Brain microvascular endothelial cell (primary cell): Measurements from ENCODE around the gene MIS12.
A peak's percentile ranks its signal among the peaks of the same experiment; 100 is the strongest.

Experiments used
- DNase-seq: peaks from one replicate; pipeline ENCODE4 v3.0.0-alpha.2; 2020
- H3K27ac ChIP-seq: fragments of 250-450 bp; sonication (Bioruptor Pico); 2 replicates; pipeline ENCODE4 v1.5.1; 2020; ENCODE audit warnings: mild to moderate bottlenecking, moderate library complexity
- H3K27me3 ChIP-seq: fragments of 250-450 bp; sonication (Bioruptor Pico); replicated peaks from 2 replicates; pipeline ENCODE4 v1.5.1; 2020; ENCODE audit warnings: mild to moderate bottlenecking
- H3K36me3 ChIP-seq: fragments of 250-450 bp; sonication (Bioruptor Pico); replicated peaks from 2 replicates; pipeline ENCODE4 v1.5.1; 2020; ENCODE audit warnings: mild to moderate bottlenecking
- H3K4me3 ChIP-seq: 2 replicates; pipeline ENCODE4 v1.5.1; 2011; ENCODE audit warnings: low read depth, mild to moderate bottlenecking, control low read depth, low read length, moderate library complexity
- CTCF ChIP-seq: IDR thresholded peaks from 2 replicates; pipeline ENCODE4 v1.5.1; 2011; ENCODE audit warnings: low read depth, mild to moderate bottlenecking, moderate library complexity, low read length, control low read depth, inconsistent platforms; ENCODE audit errors: missing control alignments
- in situ Hi-C: cut with HindIII; loops from 2 replicates; pipeline ENCODE4 v1.10.0; 2017; ENCODE audit warnings: low sequenced_read_pairs, low pct_ligation_motif_present

The MIS12 gene

DNA sequence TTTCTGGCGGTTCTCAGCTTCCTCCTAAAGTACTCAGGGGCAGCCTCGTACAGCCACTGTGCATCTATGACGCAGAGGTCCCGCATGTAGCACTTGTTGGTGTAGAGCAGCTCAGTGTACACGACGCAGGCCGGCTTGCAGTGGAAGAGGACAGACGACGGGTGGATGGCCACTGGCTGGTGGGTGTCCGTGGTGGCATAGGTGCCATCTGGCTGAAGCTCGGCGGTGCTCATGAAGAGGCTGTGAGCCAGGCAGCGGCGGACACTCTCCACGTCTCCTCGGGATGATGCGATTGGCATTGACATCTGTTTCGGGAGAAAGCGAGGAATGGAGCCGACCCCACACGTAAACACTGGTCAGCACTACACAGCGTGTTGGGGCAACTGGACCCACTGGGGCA is 42.2 kb upstream of the MIS12 start:
- TF ChIP-seq CTCF, result no peak
- H3K36me3 ChIP-seq, result peaks cover 23% of the 10 kb centered on the region
- DNase-seq, result no peak
- no peaks in the 10 kb centered on the region for H3K27me3 ChIP-seq
- no peak overlapping the region for H3K4me3 ChIP-seq
- in situ Hi-C loops, result no loop called here
- H3K27ac ChIP-seq, result no peak overlapping the region

GRCh38 chr17:5446786-5447185 is 39.6 kb upstream of the MIS12 start:
- H3K4me3 ChIP-seq, result no peak overlapping the region
- TF ChIP-seq CTCF, result no peak
- no peak for DNase-seq
- no peak overlapping the region for H3K27ac ChIP-seq
- in situ Hi-C loops, result no loop called here
- no peaks in the 10 kb centered on the region for H3K27me3 ChIP-seq
- H3K36me3 ChIP-seq, result peaks cover 41% of the 10 kb centered on the region

- Histone ChIP-seq H3K27me3 (no peaks in the 10 kb centered on the region), H3K27ac (no peak overlapping the region), H3K4me3 (no peak overlapping the region), H3K36me3 (peaks cover 11% of the 10 kb centered on the region)
- in situ Hi-C loops, result no loop called here
- no peak for DNase-seq
- no peak for TF ChIP-seq CTCF
Observed at GRCh38 chr17:5464717-5465507, 21.5 kb upstream of the MIS12 start.

DNA sequence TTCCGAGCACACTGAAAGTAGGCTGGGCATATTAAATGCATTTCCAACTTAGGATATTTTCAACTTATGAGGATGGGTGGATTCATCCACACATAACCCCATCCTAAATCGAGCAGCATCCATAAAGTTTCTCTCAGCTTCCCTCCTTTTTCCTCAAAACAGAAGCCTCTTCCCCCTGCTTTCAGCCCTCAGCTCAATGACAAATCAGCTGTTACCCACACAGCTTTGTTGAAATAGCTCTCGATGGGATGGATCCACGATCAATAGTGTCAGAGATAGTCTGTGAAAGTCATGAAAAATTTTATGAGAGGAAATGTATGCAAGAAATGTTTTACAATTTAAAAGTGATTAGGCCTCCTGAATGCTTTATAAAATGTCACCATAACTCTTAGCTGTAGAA is 20.1 kb upstream of the MIS12 start:
- in situ Hi-C loops, result no loop called here
- no peaks in the 10 kb centered on the region for H3K27me3 ChIP-seq
- no peak for DNase-seq
- TF ChIP-seq CTCF, result no peak
- no peak overlapping the region for H3K27ac ChIP-seq
- peaks cover 4% of the 10 kb centered on the region for H3K36me3 ChIP-seq
- no peak overlapping the region for H3K4me3 ChIP-seq

DNA sequence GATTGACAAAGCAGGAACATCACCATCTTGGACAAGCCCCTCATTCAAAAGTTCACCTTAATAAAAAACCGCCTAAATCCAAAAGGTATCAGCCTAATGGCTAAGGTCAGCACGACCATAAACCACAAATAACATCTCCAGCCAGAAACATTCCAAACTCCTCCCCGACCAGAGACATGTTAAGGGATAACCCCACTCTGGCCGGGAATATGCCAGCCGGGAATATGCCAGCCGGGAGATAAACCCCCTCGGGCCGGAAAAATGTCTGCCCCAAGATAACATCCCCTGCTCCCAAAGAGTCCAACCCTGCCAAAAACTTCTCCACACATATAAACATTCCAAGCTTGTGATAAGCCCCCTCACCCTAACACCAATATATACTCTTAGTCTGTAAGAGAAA is 18.9 kb upstream of the MIS12 start:
- no peak for DNase-seq
- peak overlapping the region; percentile 86 for H3K4me3 ChIP-seq
- no peaks in the 10 kb centered on the region for H3K27me3 ChIP-seq
- no peak overlapping the region for H3K27ac ChIP-seq
- peaks cover 3% of the 10 kb centered on the region for H3K36me3 ChIP-seq
- no peak for TF ChIP-seq CTCF
- in situ Hi-C loops, result no loop called here

DNA sequence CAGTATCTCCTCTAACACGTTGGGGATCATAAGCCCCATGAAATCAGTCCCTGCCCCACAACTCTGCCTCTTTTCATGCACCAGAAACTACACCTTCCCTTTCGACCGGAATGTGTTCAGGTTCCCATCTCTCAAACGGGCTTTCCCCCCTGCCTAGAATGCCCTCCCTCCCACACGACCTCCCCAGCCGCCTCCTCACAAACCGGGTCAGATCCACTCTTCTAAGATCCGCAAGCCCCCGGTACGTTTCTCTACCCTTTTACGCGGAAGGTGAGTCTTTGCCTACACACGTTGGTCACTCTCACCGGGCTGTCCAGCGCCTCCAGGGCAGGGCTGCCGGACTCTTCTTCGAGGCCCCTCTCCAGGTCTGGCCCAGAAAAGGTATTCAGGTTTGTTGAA is 18.3 kb upstream of the MIS12 start:
- TF ChIP-seq CTCF, result no peak
- H3K4me3 ChIP-seq, result peak overlapping the region; percentile 86
- no peak for DNase-seq
- no peak overlapping the region for H3K27ac ChIP-seq
- in situ Hi-C loops, result no loop called here
- no peaks in the 10 kb centered on the region for H3K27me3 ChIP-seq
- peaks cover 3% of the 10 kb centered on the region for H3K36me3 ChIP-seq
